HepG2 (cell line): Measurements from ENCODE around the gene FCHO2. TPM values are rescaled to one million over a fixed set of nuclear protein-coding genes. Genes with fewer than 3 reads are reported as not detected.

Experiments
- HOXA7 ChIP-seq: sonication (generic); formaldehyde crosslinking; IDR thresholded peaks from 2 replicates; pipeline ENCODE4 v1.8.1; 2022; ENCODE audit warnings: mild to moderate bottlenecking, missing genetic modification reagents, moderate library complexity
- IRF2 ChIP-seq: IDR thresholded peaks from 2 replicates; pipeline ENCODE4 v1.6.1; 2018; ENCODE audit warnings: missing genetic modification reagents, missing compliant biosample characterization
- MEIS1 ChIP-seq: sonication (generic); formaldehyde crosslinking; IDR thresholded peaks from 2 replicates; pipeline ENCODE4 v1.9.0; 2021; ENCODE audit warnings: mild to moderate bottlenecking, missing genetic modification reagents, moderate library complexity, borderline replicate concordance
- MTA1 ChIP-seq: sonication (generic); formaldehyde crosslinking; IDR thresholded peaks from 2 replicates; pipeline ENCODE4 v1.4.0; 2020; ENCODE audit warnings: missing genetic modification reagents, mild to moderate bottlenecking, borderline replicate concordance
- NR2F2 ChIP-seq: IDR thresholded peaks from 2 replicates; pipeline ENCODE4 v1.6.1; 2012; ENCODE audit warnings: low read depth, inconsistent platforms, borderline replicate concordance
- PPARG ChIP-seq: conservative IDR thresholded peaks from 2 replicates; pipeline ENCODE4 v1.6.1; 2016; ENCODE audit warnings: missing biosample characterization, missing genetic modification reagents
- RFX5 ChIP-seq: IDR thresholded peaks from 2 replicates; pipeline ENCODE4 v1.6.1; 2011; ENCODE audit warnings: low read depth, low read length, improper control_type of control experiment
- SCMH1 ChIP-seq: sonication (generic); formaldehyde crosslinking; IDR thresholded peaks from 2 replicates; pipeline ENCODE4 v1.9.0; 2021; ENCODE audit warnings: missing genetic modification reagents, mild to moderate bottlenecking, borderline replicate concordance
- SRSF4 ChIP-seq: fragments of 200-400 bp; formaldehyde crosslinking; IDR thresholded peaks from one replicate; pipeline ENCODE4 v1.6.1; 2018; ENCODE audit warnings: mild to moderate bottlenecking, low read depth, low read length, moderate library complexity; ENCODE audit not compliant: poor library complexity, severe bottlenecking
- TOPORS ChIP-seq: sonication (generic); formaldehyde crosslinking; IDR thresholded peaks from 2 replicates; pipeline ENCODE4 v1.8.0; 2023; ENCODE audit warnings: mild to moderate bottlenecking, missing genetic modification reagents
- TSC22D2 ChIP-seq: sonication (generic); formaldehyde crosslinking; IDR thresholded peaks from 2 replicates; pipeline ENCODE4 v1.5.1; 2020; ENCODE audit warnings: missing genetic modification reagents, mild to moderate bottlenecking, borderline replicate concordance
- ZNF350 ChIP-seq: sonication (generic); formaldehyde crosslinking; IDR thresholded peaks from 2 replicates; pipeline ENCODE4 v1.4.0; 2020; ENCODE audit warnings: mild to moderate bottlenecking, low read depth, missing genetic modification reagents, borderline replicate concordance
- ZNF614 ChIP-seq: IDR thresholded peaks from 2 replicates; pipeline ENCODE4 v1.6.1; 2018; ENCODE audit warnings: missing biosample characterization, missing genetic modification reagents, inconsistent platforms, borderline replicate concordance
- ZNF841 ChIP-seq: sonication (generic); formaldehyde crosslinking; IDR thresholded peaks from 2 replicates; pipeline ENCODE4 v1.8.1; 2023; ENCODE audit warnings: missing genetic modification reagents, borderline replicate concordance
- polyA plus RNA-seq, 8 experiments: library from polyadenylated mRNA; depleted of rRNA in 3 of 8; stranded (reverse) in 7 of 8; unstranded in 1 of 8; fragments of >200 nt; fragmentation: Illumina TruSeq in 4 of 8; extraction: Trizol in 4 of 8; gene quantifications; 2 replicates each; pipeline versions ENCODE4 v1.2.1 to v1.2.3, GENCODE V29; 2011 to 2016; ENCODE audit warnings: low read depth in 4 of 8, missing spikeins in 1 of 8, mixed read lengths in 1 of 8; ENCODE audit not compliant: insufficient read depth in 1 of 8
- total RNA-seq, 5 experiments: library from RNA; depleted of rRNA; stranded (reverse); fragments of >200 nt; fragmentation: Illumina TruSeq; extraction: Trizol; gene quantifications; 2 replicates each; pipeline ENCODE4 v1.2.3, GENCODE V29; 2016; ENCODE audit warnings: low read depth in 1 of 5
- TF ChIP-seq, protein P1 (sequence below): sonication (generic); formaldehyde crosslinking; IDR thresholded peaks from 2 replicates; pipeline ENCODE4 v1.5.0; 2020; ENCODE audit warnings: mild to moderate bottlenecking, missing genetic modification reagents
- TF ChIP-seq, protein P2 (sequence below): sonication (generic); formaldehyde crosslinking; IDR thresholded peaks from 2 replicates; pipeline ENCODE4 v1.8.0; 2022; ENCODE audit warnings: missing genetic modification reagents, mild to moderate bottlenecking, inconsistent platforms, borderline replicate concordance
- TF ChIP-seq, protein P3 (sequence below): IDR thresholded peaks from 2 replicates; pipeline ENCODE4 v1.6.1; 2016; ENCODE audit warnings: low read depth, missing genetic modification reagents, missing compliant biosample characterization
- TF ChIP-seq, protein P4 (sequence below): sonication (generic); formaldehyde crosslinking; IDR thresholded peaks from 2 replicates; pipeline ENCODE4 v1.4.0; 2020; ENCODE audit warnings: missing genetic modification reagents

Gene FCHO2
- total and polyA plus RNA-seq, 2 of the 13 experiments (the other 11 are each of a cell fraction or from before 2014, with no cell fraction given): 11.6 to 17.3 TPM

DNA sequence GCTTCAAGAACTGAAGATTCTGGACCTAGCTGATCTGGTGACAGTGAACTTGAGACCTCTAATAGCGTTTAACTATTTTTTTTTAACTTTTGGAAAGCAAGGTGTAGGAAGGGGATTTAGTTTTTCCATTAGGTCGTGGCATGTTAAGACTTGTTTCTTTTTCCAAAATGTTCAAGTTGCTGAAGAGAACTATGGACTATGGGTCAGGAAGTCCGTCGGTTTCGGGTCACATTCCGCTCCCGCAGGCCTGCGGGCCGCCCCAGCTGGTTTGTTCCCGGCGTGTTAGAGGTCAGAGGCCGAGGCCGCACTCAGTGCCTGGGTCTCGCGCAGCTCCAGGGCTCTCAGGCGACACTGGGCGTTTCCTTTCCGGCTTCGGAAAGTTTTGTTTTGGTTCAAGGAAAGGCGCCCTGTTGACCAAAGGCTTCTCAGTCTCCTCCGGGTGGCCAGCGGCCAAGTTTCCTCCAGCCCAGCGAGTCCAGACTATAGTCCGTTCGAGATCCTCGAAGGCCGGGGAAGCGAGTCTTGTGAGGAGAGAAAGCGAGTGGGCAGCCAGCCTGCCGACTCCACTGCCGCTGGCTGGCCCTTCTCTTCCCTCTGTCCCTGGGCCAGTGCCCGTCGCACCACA is 586 bp upstream of the FCHO2 start (continued):
- no peak for TF ChIP-seq ZNF841 (CRISPR knock-in tag)
- peak; percentile 64 for TF ChIP-seq MTA1 (CRISPR knock-in tag)
- no peak for TF ChIP-seq IRF2 (CRISPR knock-in tag)
- TF ChIP-seq, protein P1, sequence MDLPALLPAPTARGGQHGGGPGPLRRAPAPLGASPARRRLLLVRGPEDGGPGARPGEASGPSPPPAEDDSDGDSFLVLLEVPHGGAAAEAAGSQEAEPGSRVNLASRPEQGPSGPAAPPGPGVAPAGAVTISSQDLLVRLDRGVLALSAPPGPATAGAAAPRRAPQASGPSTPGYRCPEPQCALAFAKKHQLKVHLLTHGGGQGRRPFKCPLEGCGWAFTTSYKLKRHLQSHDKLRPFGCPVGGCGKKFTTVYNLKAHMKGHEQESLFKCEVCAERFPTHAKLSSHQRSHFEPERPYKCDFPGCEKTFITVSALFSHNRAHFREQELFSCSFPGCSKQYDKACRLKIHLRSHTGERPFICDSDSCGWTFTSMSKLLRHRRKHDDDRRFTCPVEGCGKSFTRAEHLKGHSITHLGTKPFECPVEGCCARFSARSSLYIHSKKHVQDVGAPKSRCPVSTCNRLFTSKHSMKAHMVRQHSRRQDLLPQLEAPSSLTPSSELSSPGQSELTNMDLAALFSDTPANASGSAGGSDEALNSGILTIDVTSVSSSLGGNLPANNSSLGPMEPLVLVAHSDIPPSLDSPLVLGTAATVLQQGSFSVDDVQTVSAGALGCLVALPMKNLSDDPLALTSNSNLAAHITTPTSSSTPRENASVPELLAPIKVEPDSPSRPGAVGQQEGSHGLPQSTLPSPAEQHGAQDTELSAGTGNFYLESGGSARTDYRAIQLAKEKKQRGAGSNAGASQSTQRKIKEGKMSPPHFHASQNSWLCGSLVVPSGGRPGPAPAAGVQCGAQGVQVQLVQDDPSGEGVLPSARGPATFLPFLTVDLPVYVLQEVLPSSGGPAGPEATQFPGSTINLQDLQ (CRISPR knock-in tag): no peak
- TF ChIP-seq ZNF614: no peak
- TF ChIP-seq PPARG (CRISPR knock-in tag): no peak; the same call in 1 of the 2 replicates
- TF ChIP-seq MEIS1 (CRISPR knock-in tag): no peak
- no peak for TF ChIP-seq TSC22D2 (CRISPR knock-in tag)
- no peak for TF ChIP-seq RFX5
- no peak for TF ChIP-seq SRSF4
- no peak for TF ChIP-seq HOXA7 (CRISPR knock-in tag)
- peak; percentile 90 for TF ChIP-seq NR2F2
- TF ChIP-seq SCMH1 (CRISPR knock-in tag): no peak
- TF ChIP-seq, protein P2, sequence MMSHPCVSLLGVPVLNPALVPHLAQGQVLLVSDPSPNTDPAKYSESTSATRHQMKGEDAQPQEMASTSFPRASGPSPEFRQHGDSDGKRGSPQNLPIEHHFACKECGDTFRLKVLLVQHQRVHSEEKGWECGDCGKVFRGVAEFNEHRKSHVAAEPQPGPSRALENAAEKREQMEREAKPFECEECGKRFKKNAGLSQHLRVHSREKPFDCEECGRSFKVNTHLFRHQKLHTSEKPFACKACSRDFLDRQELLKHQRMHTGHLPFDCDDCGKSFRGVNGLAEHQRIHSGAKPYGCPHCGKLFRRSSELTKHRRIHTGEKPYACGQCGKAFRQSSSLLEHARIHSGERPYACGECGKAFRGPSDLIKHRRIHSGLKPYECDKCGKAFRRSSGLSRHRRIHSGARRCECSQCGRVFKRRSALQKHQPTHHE (CRISPR knock-in tag): no peak; the same call in 1 of the 2 replicates
- no peak; the same call in 1 of the 2 replicates for TF ChIP-seq ZNF350
- TF ChIP-seq, protein P3, sequence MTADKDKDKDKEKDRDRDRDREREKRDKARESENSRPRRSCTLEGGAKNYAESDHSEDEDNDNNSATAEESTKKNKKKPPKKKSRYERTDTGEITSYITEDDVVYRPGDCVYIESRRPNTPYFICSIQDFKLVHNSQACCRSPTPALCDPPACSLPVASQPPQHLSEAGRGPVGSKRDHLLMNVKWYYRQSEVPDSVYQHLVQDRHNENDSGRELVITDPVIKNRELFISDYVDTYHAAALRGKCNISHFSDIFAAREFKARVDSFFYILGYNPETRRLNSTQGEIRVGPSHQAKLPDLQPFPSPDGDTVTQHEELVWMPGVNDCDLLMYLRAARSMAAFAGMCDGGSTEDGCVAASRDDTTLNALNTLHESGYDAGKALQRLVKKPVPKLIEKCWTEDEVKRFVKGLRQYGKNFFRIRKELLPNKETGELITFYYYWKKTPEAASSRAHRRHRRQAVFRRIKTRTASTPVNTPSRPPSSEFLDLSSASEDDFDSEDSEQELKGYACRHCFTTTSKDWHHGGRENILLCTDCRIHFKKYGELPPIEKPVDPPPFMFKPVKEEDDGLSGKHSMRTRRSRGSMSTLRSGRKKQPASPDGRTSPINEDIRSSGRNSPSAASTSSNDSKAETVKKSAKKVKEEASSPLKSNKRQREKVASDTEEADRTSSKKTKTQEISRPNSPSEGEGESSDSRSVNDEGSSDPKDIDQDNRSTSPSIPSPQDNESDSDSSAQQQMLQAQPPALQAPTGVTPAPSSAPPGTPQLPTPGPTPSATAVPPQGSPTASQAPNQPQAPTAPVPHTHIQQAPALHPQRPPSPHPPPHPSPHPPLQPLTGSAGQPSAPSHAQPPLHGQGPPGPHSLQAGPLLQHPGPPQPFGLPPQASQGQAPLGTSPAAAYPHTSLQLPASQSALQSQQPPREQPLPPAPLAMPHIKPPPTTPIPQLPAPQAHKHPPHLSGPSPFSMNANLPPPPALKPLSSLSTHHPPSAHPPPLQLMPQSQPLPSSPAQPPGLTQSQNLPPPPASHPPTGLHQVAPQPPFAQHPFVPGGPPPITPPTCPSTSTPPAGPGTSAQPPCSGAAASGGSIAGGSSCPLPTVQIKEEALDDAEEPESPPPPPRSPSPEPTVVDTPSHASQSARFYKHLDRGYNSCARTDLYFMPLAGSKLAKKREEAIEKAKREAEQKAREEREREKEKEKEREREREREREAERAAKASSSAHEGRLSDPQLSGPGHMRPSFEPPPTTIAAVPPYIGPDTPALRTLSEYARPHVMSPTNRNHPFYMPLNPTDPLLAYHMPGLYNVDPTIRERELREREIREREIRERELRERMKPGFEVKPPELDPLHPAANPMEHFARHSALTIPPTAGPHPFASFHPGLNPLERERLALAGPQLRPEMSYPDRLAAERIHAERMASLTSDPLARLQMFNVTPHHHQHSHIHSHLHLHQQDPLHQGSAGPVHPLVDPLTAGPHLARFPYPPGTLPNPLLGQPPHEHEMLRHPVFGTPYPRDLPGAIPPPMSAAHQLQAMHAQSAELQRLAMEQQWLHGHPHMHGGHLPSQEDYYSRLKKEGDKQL (CRISPR knock-in tag): no peak
- TF ChIP-seq, protein P4, sequence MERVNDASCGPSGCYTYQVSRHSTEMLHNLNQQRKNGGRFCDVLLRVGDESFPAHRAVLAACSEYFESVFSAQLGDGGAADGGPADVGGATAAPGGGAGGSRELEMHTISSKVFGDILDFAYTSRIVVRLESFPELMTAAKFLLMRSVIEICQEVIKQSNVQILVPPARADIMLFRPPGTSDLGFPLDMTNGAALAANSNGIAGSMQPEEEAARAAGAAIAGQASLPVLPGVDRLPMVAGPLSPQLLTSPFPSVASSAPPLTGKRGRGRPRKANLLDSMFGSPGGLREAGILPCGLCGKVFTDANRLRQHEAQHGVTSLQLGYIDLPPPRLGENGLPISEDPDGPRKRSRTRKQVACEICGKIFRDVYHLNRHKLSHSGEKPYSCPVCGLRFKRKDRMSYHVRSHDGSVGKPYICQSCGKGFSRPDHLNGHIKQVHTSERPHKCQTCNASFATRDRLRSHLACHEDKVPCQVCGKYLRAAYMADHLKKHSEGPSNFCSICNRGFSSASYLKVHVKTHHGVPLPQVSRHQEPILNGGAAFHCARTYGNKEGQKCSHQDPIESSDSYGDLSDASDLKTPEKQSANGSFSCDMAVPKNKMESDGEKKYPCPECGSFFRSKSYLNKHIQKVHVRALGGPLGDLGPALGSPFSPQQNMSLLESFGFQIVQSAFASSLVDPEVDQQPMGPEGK (CRISPR knock-in tag): peak; percentile 27; the same call in 1 of the 2 replicates
- TF ChIP-seq TOPORS (CRISPR knock-in tag): no peak
